Measurements from ENCODE around the gene MARCHF3. TPM values are rescaled to one million over a fixed set of nuclear protein-coding genes. Genes with fewer than 3 reads are reported as not detected.

The MARCHF3 gene
- total RNA-seq, 1 experiment from 2014 or later: 16.1 TPM

DNA sequence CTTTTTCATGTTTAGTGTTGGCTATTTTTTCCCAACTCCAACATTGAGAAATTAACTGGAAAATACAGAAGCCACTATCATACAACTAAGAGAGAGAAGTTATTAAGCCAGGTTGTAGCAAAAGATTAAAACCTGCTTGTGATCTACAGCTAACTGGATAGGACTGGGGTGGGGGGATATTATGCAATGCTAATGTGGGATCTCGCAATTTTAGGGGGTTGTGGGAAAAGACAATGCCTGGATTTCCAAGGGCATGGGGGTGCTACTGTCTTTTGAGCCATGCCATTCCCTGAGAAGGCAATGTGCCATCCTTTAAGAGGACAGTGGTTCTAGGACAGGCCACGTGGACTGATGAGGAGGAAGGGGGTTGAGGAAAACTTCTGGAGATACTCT is 46.5 kb downstream of the MARCHF3 start:
- DNase-seq (ENCODE audit: low spot score) (no peak), ATAC-seq (no peak)
- Mint-ChIP-seq H3K27ac (0 out of 2 replicates have a peak overlapping the region, but pooled peaks have one; percentile 12), H3K27me3 (ENCODE audit: low read depth) (no peaks in the 10 kb centered on the region), H3K4me3 (no peak overlapping the region), H3K36me3 (peaks cover 7% of the 10 kb centered on the region; the same call in 1 of the 2 replicates), H3K9me3 (peaks cover 8% of the 10 kb centered on the region; the same call in 1 of the 2 replicates), H3K4me1 (peaks cover 36% of the 10 kb centered on the region)
- ChIA-PET CTCF (no interaction called here), POLR2A (no interaction called here)
- TF ChIP-seq, protein P1, sequence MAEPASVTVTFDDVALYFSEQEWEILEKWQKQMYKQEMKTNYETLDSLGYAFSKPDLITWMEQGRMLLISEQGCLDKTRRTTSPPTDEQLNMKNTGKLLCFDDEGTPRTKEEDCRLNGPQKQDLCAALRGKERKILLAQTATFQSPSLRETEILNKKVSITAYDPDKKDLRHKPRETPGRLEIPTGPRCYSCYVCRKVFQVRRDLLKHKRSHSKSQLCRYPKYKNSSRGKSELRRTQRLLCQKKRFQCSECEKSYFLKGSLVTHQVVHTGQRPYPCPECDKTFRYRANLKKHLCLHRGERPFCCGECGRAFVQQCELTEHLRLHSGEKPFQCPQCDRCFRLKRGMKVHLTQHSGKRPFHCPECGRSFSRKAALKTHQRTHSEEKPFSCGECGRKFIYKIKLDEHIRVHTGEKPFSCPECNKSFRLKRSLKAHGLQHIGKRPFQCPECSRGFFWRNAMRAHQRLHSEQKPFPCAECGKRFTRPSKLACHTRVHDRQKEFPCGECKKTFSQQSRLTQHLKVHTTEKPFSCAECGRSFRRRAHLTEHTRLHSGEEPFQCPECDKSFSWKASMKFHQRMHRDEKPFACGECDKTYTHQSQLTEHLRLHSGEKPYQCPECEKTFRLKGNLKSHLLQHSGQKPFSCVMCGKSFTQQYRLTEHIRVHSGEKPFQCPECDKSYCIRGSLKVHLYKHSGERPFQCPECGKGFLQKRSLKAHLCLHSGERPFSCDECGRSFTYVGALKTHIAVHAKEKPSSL (CRISPR knock-in tag; conservative IDR thresholded peaks at IDR 0.05): no peak
- TF ChIP-seq ELF4 (CRISPR knock-in tag; IDR thresholded peaks at IDR 0.05; ENCODE audit: low read depth): no peak
- no peak for TF ChIP-seq CREM (CRISPR knock-in tag; IDR thresholded peaks at IDR 0.05)
- TF ChIP-seq, protein P2, sequence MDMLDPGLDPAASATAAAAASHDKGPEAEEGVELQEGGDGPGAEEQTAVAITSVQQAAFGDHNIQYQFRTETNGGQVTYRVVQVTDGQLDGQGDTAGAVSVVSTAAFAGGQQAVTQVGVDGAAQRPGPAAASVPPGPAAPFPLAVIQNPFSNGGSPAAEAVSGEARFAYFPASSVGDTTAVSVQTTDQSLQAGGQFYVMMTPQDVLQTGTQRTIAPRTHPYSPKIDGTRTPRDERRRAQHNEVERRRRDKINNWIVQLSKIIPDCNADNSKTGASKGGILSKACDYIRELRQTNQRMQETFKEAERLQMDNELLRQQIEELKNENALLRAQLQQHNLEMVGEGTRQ (CRISPR knock-in tag; IDR thresholded peaks at IDR 0.05): no peak
- TF ChIP-seq, protein P3, sequence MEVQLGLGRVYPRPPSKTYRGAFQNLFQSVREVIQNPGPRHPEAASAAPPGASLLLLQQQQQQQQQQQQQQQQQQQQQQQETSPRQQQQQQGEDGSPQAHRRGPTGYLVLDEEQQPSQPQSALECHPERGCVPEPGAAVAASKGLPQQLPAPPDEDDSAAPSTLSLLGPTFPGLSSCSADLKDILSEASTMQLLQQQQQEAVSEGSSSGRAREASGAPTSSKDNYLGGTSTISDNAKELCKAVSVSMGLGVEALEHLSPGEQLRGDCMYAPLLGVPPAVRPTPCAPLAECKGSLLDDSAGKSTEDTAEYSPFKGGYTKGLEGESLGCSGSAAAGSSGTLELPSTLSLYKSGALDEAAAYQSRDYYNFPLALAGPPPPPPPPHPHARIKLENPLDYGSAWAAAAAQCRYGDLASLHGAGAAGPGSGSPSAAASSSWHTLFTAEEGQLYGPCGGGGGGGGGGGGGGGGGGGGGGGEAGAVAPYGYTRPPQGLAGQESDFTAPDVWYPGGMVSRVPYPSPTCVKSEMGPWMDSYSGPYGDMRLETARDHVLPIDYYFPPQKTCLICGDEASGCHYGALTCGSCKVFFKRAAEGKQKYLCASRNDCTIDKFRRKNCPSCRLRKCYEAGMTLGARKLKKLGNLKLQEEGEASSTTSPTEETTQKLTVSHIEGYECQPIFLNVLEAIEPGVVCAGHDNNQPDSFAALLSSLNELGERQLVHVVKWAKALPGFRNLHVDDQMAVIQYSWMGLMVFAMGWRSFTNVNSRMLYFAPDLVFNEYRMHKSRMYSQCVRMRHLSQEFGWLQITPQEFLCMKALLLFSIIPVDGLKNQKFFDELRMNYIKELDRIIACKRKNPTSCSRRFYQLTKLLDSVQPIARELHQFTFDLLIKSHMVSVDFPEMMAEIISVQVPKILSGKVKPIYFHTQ (CRISPR knock-in tag; IDR thresholded peaks at IDR 0.05): no peak

DNA sequence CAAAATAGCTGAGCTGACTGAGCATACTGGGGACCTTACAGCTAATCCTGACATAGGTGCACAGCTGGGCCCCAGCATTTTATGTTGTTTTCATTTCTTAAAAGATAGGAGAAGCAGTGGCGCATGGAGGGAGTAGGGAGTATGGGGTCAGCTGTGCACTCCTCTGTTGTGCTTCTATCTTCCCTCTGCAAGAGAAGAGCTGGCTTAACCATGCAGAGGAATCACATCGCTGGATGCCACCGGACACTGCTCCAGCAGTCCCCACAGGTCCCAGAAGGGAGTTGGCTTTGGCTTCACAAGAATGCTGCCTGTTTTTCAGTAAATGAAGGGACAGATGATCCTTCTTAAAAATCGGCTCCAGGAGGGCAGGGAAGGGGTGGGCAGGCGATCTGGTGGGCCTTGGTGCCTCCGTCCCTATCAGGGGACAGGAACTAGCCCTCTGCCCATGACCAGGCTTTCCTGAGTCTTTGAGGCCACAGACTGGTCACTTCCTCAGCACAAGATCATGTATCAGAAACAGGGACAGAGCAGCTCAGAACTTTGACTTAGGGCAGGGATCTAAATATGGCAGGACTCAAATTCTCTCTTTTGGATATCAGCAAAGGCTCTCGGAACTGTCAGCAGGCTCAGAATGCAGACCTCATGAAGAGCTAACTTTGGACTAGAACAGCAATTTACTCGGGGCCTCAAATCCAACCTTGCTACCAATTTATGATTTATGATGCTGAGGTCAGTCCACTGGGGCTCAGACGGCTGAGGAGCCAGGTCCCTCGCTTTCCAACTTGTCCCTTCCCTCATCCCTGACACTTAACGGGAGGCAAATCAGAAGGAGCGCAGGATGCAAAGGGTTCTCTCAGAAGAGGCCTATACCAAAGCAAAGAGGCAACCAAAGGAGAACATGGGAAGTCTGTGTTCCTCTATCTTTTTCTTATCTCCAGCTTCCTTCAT is 47.2 kb downstream of the MARCHF3 start:
- H3K27ac Mint-ChIP-seq: no peak overlapping the region
- H3K4me3 Mint-ChIP-seq: no peak overlapping the region
- H3K36me3 Mint-ChIP-seq: peaks cover 7% of the 10 kb centered on the region; the same call in 1 of the 2 replicates
- peaks cover 35% of the 10 kb centered on the region for H3K4me1 Mint-ChIP-seq
- no peak for ATAC-seq
- no peak for DNase-seq (ENCODE audit: low spot score)
- H3K9me3 Mint-ChIP-seq: peaks cover 8% of the 10 kb centered on the region; the same call in 1 of the 2 replicates
- H3K27me3 Mint-ChIP-seq (ENCODE audit: low read depth): no peaks in the 10 kb centered on the region
- ChIA-PET CTCF (no interaction called here), POLR2A (no interaction called here)
- no peak for TF ChIP-seq ZNF263 (CRISPR knock-in tag; IDR thresholded peaks at IDR 0.05; ENCODE audit: low read depth)
- TF ChIP-seq, protein P1 (CRISPR knock-in tag; conservative IDR thresholded peaks at IDR 0.05): no peak
- TF ChIP-seq SP1 (CRISPR knock-in tag; conservative IDR thresholded peaks at IDR 0.05): no peak
- TF ChIP-seq ELF4 (CRISPR knock-in tag; IDR thresholded peaks at IDR 0.05; ENCODE audit: low read depth): no peak
- TF ChIP-seq, protein P4, sequence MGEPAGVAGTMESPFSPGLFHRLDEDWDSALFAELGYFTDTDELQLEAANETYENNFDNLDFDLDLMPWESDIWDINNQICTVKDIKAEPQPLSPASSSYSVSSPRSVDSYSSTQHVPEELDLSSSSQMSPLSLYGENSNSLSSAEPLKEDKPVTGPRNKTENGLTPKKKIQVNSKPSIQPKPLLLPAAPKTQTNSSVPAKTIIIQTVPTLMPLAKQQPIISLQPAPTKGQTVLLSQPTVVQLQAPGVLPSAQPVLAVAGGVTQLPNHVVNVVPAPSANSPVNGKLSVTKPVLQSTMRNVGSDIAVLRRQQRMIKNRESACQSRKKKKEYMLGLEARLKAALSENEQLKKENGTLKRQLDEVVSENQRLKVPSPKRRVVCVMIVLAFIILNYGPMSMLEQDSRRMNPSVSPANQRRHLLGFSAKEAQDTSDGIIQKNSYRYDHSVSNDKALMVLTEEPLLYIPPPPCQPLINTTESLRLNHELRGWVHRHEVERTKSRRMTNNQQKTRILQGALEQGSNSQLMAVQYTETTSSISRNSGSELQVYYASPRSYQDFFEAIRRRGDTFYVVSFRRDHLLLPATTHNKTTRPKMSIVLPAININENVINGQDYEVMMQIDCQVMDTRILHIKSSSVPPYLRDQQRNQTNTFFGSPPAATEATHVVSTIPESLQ (CRISPR knock-in tag; IDR thresholded peaks at IDR 0.05): no peak
- TF ChIP-seq ZNF138 (CRISPR knock-in tag; conservative IDR thresholded peaks at IDR 0.05): no peak
- no peak for TF ChIP-seq MXD4 (CRISPR knock-in tag; IDR thresholded peaks at IDR 0.05; ENCODE audit: borderline replicate concordance)
- no peak for TF ChIP-seq ZNF121 (CRISPR knock-in tag; IDR thresholded peaks at IDR 0.05)
- no peak for TF ChIP-seq CBFB (CRISPR knock-in tag; IDR thresholded peaks at IDR 0.05; ENCODE audit: low read depth)
- no peak for TF ChIP-seq CREM (CRISPR knock-in tag; IDR thresholded peaks at IDR 0.05)

Data from WTC11 (cell line).